CD14-positive monocyte (primary cell): ENCODE measurements around the gene LDB3. TPM values are rescaled to one million over a fixed set of nuclear protein-coding genes. Genes with fewer than 3 reads are reported as not detected.

Source experiments
- DNase-seq, 3 donors: peaks; one replicate each; pipeline ENCODE4 v3.0.0-alpha.2; 2011 to 2022
- H2AFZ ChIP-seq: 2 replicates; pipeline ENCODE4 v1.6.0; 2012; ENCODE audit warnings: mild to moderate bottlenecking, low read depth, low read length, inconsistent platforms; ENCODE audit not compliant: insufficient read depth, poor library complexity, severe bottlenecking
- H3K27ac ChIP-seq, 2 donors: 1 replicate in 1 of 2; 2 replicates in 1 of 2; pipeline ENCODE4 v1.5.1; 2012 to 2013; ENCODE audit warnings: low read length in 2 of 2, control low read depth in 1 of 2, inconsistent platforms in 1 of 2, low read depth in 1 of 2, mild to moderate bottlenecking in 1 of 2
- H3K27me3 ChIP-seq, 2 donors: one replicate each; pipeline versions ENCODE4 v1.6.0 to v1.6.1; 2011 to 2013; ENCODE audit warnings: low read length in 2 of 2; ENCODE audit not compliant: control insufficient read depth in 2 of 2, insufficient read depth in 2 of 2
- H3K36me3 ChIP-seq, 2 donors: replicated peaks in 1 of 2; 1 replicate in 1 of 2; 2 replicates in 1 of 2; pipeline versions ENCODE4 v1.5.1 to v1.6.1; 2012 to 2013; ENCODE audit warnings: low read length in 2 of 2, control low read depth in 1 of 2, inconsistent platforms in 1 of 2, mild to moderate bottlenecking in 1 of 2; ENCODE audit not compliant: insufficient read depth in 2 of 2, control insufficient read depth in 1 of 2
- H3K4me1 ChIP-seq, 2 donors: 1 replicate in 1 of 2; 2 replicates in 1 of 2; pipeline versions ENCODE4 v1.5.1 to v1.6.1; 2012 to 2013; ENCODE audit warnings: low read length in 2 of 2, control low read depth in 1 of 2, inconsistent platforms in 1 of 2, mild to moderate bottlenecking in 1 of 2, moderate library complexity in 1 of 2; ENCODE audit not compliant: insufficient read depth in 2 of 2, control insufficient read depth in 1 of 2
- H3K4me2 ChIP-seq: replicated peaks from 2 replicates; pipeline ENCODE3; 2012; ENCODE audit warnings: low read length, moderate library complexity, mild to moderate bottlenecking; ENCODE audit not compliant: poor library complexity, severe bottlenecking; ENCODE audit errors: extremely low read depth
- H3K4me3 ChIP-seq, 3 experiments: fragments of 200-600 bp in 1 of 3; sonication (generic) in 1 of 3; replicated peaks in 1 of 3; 1 replicate in 2 of 3; 2 replicates in 1 of 3; pipeline ENCODE4 v1.5.1; 2011 to 2013; ENCODE audit warnings: low read length in 3 of 3, mild to moderate bottlenecking in 3 of 3, control low read depth in 2 of 3, low read depth in 2 of 3, inconsistent platforms in 1 of 3, moderate library complexity in 1 of 3
- H3K79me2 ChIP-seq: 2 replicates; pipeline ENCODE4 v1.6.0; 2012; ENCODE audit warnings: mild to moderate bottlenecking, control low read depth, inconsistent platforms, low read length, moderate library complexity; ENCODE audit not compliant: insufficient read depth
- H3K9ac ChIP-seq: 2 replicates; pipeline ENCODE4 v1.6.0; 2017; ENCODE audit warnings: low read length, mild to moderate bottlenecking; ENCODE audit not compliant: insufficient read depth, poor library complexity, severe bottlenecking
- H3K9me3 ChIP-seq, 2 donors: replicated peaks in 1 of 2; 1 replicate in 1 of 2; 2 replicates in 1 of 2; pipeline versions ENCODE4 v1.5.1 to v1.6.1; 2012 to 2013; ENCODE audit warnings: low read length in 2 of 2, control low read depth in 1 of 2; ENCODE audit not compliant: control insufficient read depth in 1 of 2, insufficient read depth in 1 of 2
- H4K20me1 ChIP-seq: 2 replicates; pipeline ENCODE4 v1.6.0; 2012; ENCODE audit warnings: mild to moderate bottlenecking, low read length, control low read depth, moderate library complexity; ENCODE audit not compliant: insufficient read depth
- H3K27ac Mint-ChIP-seq, 7 donors: one replicate each; pipeline ENCODE4 v1.8.0; 2020; ENCODE audit warnings: mild to moderate bottlenecking in 7 of 7, mixed read lengths in 7 of 7, moderate library complexity in 6 of 7, inconsistent platforms in 2 of 7
- H3K27me3 Mint-ChIP-seq, 3 donors: one replicate each; pipeline ENCODE4 v1.8.0; 2021 to 2022; ENCODE audit warnings: low read depth in 3 of 3, mild to moderate bottlenecking in 3 of 3, mixed read lengths in 3 of 3, moderate library complexity in 3 of 3, inconsistent platforms in 1 of 3
- H3K36me3 Mint-ChIP-seq, 2 donors: one replicate each; pipeline ENCODE4 v1.8.0; 2020; ENCODE audit warnings: mixed read lengths in 2 of 2, inconsistent platforms in 1 of 2, mild to moderate bottlenecking in 1 of 2
- H3K4me1 Mint-ChIP-seq: one replicate; pipeline ENCODE4 v1.8.0; 2020; ENCODE audit warnings: mild to moderate bottlenecking, mixed read lengths
- H3K4me3 Mint-ChIP-seq, 2 donors: one replicate each; pipeline ENCODE4 v1.8.0; 2020; ENCODE audit warnings: mild to moderate bottlenecking in 2 of 2, mixed read lengths in 2 of 2, moderate library complexity in 1 of 2
- H3K9me3 Mint-ChIP-seq, 7 donors: one replicate each; pipeline ENCODE4 v1.8.0; 2020 to 2022; ENCODE audit warnings: mixed read lengths in 7 of 7, mild to moderate bottlenecking in 6 of 7, moderate library complexity in 6 of 7, inconsistent platforms in 2 of 7
- WGBS: methylation state at CpG from one replicate; pipeline ENCODE4 v1.1.5; 2013; ENCODE audit warnings: missing lambda C conversion rate; ENCODE audit not compliant: insufficient coverage; 5-methylcytosine and 5-hydroxymethylcytosine counted together
- intact Hi-C, 2 donors: fragments of 100-400 bp; cut with micrococcal nuclease; formaldehyde crosslinking; loops; one replicate each; pipeline versions ENCODE4 v1.15.0 to v1.15.1; 2023
- polyA plus RNA-seq, 3 donors: library from polyadenylated mRNA; depleted of rRNA in 1 of 3; unstranded in 2 of 3; stranded (reverse) in 1 of 3; fragments of 300-500 nt in 2 of 3; fragments of >200 nt in 1 of 3; fragmentation: Illumina TruSeq in 2 of 3; gene quantifications; 1 replicate in 2 of 3; 2 replicates in 1 of 3; pipeline ENCODE4 v1.2.3, GENCODE V29; 2012 to 2021
- TF ChIP-seq, protein P1 (sequence below): fragments of 200-600 bp; IDR thresholded peaks from one replicate; pipeline ENCODE4 v1.8.0; 2022; ENCODE audit warnings: antibody characterized with exemption, mild to moderate bottlenecking

LDB3 gene
- polyA plus RNA-seq, 3 donors = not detected

DNA sequence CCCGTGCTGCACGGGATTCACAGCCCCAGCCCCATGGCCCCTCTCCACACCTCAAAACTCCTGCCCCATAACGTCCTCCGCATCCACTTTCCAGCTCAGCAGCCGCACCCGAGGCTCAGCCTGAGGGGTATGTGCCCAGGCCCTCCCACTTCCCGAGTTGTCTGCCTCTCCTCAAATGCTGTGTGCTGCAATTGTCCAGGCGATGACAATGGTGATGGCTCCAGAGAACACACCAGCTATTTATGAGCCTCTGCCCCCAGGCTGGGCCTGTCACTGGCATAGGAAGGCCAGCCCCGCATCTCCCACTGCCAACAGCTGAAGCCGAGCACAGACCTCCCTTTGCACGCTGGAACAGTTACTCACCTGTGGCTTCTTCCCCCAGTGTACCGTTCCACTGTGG lies 2.4 kb upstream of the LDB3 start:
- Histone ChIP-seq H4K20me1 (no peaks in the 10 kb centered on the region), H3K27me3 (no peaks in the 10 kb centered on the region), H3K36me3 (no peaks in the 10 kb centered on the region), H2AFZ (no peak overlapping the region), H3K79me2 (no peaks in the 10 kb centered on the region), H3K4me3 (no peak overlapping the region), H3K4me2 (no peak overlapping the region), H3K4me1 (no peaks in the 10 kb centered on the region), H3K9me3 (no peaks in the 10 kb centered on the region), H3K27ac (no peak overlapping the region), H3K9ac (no peak overlapping the region)
- WGBS = 90% methylated on average over 10 of the region's 12 CpGs
- Mint-ChIP-seq H3K27ac (no peak overlapping the region), H3K4me1 (no peaks in the 10 kb centered on the region), H3K36me3 (no peaks in the 10 kb centered on the region), H3K27me3 (peaks cover 0 to 9% (median 2%) of the 10 kb centered on the region in 3 donors), H3K4me3 (no peak overlapping the region), H3K9me3 (no peaks in the 10 kb centered on the region)
- DNase-seq = no peak
- TF ChIP-seq, protein P1, sequence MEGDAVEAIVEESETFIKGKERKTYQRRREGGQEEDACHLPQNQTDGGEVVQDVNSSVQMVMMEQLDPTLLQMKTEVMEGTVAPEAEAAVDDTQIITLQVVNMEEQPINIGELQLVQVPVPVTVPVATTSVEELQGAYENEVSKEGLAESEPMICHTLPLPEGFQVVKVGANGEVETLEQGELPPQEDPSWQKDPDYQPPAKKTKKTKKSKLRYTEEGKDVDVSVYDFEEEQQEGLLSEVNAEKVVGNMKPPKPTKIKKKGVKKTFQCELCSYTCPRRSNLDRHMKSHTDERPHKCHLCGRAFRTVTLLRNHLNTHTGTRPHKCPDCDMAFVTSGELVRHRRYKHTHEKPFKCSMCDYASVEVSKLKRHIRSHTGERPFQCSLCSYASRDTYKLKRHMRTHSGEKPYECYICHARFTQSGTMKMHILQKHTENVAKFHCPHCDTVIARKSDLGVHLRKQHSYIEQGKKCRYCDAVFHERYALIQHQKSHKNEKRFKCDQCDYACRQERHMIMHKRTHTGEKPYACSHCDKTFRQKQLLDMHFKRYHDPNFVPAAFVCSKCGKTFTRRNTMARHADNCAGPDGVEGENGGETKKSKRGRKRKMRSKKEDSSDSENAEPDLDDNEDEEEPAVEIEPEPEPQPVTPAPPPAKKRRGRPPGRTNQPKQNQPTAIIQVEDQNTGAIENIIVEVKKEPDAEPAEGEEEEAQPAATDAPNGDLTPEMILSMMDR = no peak
- intact Hi-C loops = no loop called here

DNA sequence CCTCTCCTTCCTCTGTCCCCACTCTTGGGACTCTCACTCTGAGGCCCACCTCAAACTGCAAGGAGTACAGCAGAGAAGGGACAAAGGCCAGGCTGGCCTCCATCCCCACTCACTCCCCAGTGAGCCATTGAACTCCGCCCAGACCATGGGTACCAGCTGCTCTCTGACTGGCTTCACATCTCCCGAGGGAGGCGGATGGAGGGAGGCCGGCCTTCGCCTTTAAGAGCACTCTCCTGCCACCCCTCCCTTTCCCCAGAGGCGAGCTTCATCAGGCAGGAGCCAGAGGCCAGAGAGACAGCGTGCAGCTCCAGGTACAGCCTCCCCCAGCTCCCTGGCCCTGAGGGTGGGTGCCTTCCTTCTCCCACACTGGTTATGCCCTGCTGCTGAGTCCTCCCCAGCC lies 1.8 kb upstream of the LDB3 start:
- intact Hi-C loops = no loop called here
- TF ChIP-seq, protein P1 = no peak
- DNase-seq = no peak

More for the DNA sequence above, 1.8 kb upstream of the LDB3 start:
- Histone ChIP-seq H2AFZ (no peak overlapping the region), H3K79me2 (no peaks in the 10 kb centered on the region), H3K27me3 (no peaks in the 10 kb centered on the region), H3K9ac (no peak overlapping the region), H3K4me2 (no peak overlapping the region), H3K27ac (no peak overlapping the region), H3K9me3 (no peaks in the 10 kb centered on the region), H3K36me3 (no peaks in the 10 kb centered on the region), H3K4me1 (no peaks in the 10 kb centered on the region), H3K4me3 (no peak overlapping the region), H4K20me1 (no peaks in the 10 kb centered on the region)
- Mint-ChIP-seq H3K36me3 (no peaks in the 10 kb centered on the region), H3K27ac (no peak overlapping the region), H3K4me3 (peak overlapping the region in 1 of 2 donors; percentile 13), H3K4me1 (no peaks in the 10 kb centered on the region), H3K9me3 (no peaks in the 10 kb centered on the region), H3K27me3 (peaks cover 0 to 9% (median 2%) of the 10 kb centered on the region in 3 donors)
- 96% methylated on average over 7 of the region's 7 CpGs for WGBS
